Adrenal gland (tissue), 5 donors: ENCODE measurements around the gene ACTL7B.
A peak's percentile ranks its signal among the peaks of the same experiment; 100 is the strongest.

Experiments
- POLR2A ChIP-seq, 2 donors: fragments of 450-650 bp; IDR thresholded peaks; one replicate each; pipeline ENCODE4 v1.6.1; 2017; ENCODE audit warnings: antibody characterized with exemption in 2 of 2, mild to moderate bottlenecking in 2 of 2, moderate library complexity in 1 of 2
- TF ChIP-seq, protein P1 (sequence below), 6 experiments: fragments of 450-650 bp in 4 of 6; fragments of 200-600 bp in 2 of 6; sonication (generic) in 1 of 6; IDR thresholded peaks; 1 replicate in 5 of 6; 2 replicates in 1 of 6; pipeline versions ENCODE4 v1.5.1 to v1.8.0; 2016 to 2021; ENCODE audit warnings: antibody characterized with exemption in 6 of 6, mild to moderate bottlenecking in 2 of 6, moderate library complexity in 1 of 6
- donor health status: DM: no; HTN: no; CAD: no.

DNA sequence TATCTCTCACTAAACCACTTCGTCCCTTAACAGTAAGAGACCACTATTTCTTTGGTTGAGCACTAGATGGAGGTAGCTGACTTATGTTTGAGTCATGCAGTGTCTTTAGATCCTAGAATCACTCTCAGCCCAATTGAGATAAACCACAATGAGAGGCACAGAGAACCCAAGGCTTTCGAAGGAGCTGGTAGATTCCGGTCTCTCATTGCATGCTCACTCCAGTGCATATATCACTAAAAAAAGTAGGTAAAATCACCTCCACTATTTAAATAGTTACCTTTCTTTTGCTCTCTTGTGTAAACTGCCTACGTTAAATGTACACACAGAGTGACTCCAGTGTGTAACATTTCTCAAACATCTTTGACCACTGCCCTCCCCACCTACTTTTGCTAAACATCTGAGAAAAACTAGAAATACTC, 33.9 kb upstream of the ACTL7B start:
- TF ChIP-seq POLR2A (IDR thresholded peaks at IDR 0.05): no peak
- TF ChIP-seq, protein P1, sequence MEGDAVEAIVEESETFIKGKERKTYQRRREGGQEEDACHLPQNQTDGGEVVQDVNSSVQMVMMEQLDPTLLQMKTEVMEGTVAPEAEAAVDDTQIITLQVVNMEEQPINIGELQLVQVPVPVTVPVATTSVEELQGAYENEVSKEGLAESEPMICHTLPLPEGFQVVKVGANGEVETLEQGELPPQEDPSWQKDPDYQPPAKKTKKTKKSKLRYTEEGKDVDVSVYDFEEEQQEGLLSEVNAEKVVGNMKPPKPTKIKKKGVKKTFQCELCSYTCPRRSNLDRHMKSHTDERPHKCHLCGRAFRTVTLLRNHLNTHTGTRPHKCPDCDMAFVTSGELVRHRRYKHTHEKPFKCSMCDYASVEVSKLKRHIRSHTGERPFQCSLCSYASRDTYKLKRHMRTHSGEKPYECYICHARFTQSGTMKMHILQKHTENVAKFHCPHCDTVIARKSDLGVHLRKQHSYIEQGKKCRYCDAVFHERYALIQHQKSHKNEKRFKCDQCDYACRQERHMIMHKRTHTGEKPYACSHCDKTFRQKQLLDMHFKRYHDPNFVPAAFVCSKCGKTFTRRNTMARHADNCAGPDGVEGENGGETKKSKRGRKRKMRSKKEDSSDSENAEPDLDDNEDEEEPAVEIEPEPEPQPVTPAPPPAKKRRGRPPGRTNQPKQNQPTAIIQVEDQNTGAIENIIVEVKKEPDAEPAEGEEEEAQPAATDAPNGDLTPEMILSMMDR (IDR thresholded peaks at IDR 0.05): peak in 4 of 6 experiments; percentile 35 to 49 (median 45)
